OCI-LY3 (cell line): ENCODE results near the gene NRP1.

Experiments
- CTCF ChIP-seq: fragments of 200-600, 300-600 bp; sonication (generic); IDR thresholded peaks from 2 replicates; pipeline ENCODE4 v1.5.1; 2014; ENCODE audit warnings: antibody characterized with exemption, low read length, low read depth
- EZH2phosphoT487 ChIP-seq: fragments of 200-600 bp; shearing (Covaris generic); IDR thresholded peaks from 2 replicates; pipeline ENCODE4 v1.6.1; 2018; ENCODE audit warnings: antibody characterized with exemption, mixed run types, low read depth

DNA sequence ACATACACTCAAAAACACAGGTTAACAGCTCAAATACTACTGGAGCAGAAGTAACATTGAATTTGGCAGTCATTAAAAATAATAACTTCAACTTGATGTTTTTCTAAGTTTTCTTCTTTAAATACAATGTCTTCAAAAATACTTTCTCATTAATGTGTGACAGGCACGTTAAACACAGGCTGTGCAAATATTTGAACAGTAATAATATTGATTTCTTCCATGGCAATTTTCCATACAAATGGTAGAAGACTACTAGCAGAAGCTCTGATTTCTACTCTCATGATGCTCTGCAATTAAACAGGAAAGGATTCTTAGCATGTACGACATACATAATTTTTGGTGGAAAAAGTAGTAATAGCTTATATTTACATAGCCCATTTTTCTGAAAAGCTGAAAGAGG, 47.4 kb downstream of the NRP1 start:
- TF ChIP-seq CTCF (no peak), EZH2phosphoT487 (no peak)
